Retinal pigment epithelial cell (primary cell): ENCODE measurements around the gene CHCHD10.

Experiments used
- DNase-seq: peaks from one replicate; pipeline ENCODE4 v3.0.0-alpha.2; 2010; ENCODE audit warnings: low read depth
- H3K4me3 ChIP-seq: 2 replicates; pipeline ENCODE4 v1.5.1; 2011; ENCODE audit warnings: mild to moderate bottlenecking, low read length, control low read depth, moderate library complexity
- CTCF ChIP-seq: conservative IDR thresholded peaks from 2 replicates; pipeline ENCODE4 v1.5.1; 2011; ENCODE audit warnings: low read depth, low read length, control low read depth, inconsistent platforms

The CHCHD10 gene

GRCh38 chr22:23786752-23787599 is 19.2 kb upstream of the CHCHD10 start, which contains the start of gene SMARCB1:
Gene SMARCB1, plus strand, starts transcription at chr22:23786966. Its CDS starts 204 bp downstream, at chr22:23787170.
- H3K4me3 ChIP-seq, result peak within 1 kb of the TSS; percentile 60
- DNase-seq, result peak; percentile 51
- no peak for TF ChIP-seq CTCF

GRCh38 chr22:23786261-23786710 is 18.5 kb upstream of the CHCHD10 start:
- no peak for DNase-seq
- TF ChIP-seq CTCF, result no peak
- H3K4me3 ChIP-seq, result peak overlapping the region; percentile 41

- no peak overlapping the region for H3K4me3 ChIP-seq
- TF ChIP-seq CTCF, result no peak
- DNase-seq, result no peak
Observed at GRCh38 chr22:23784215-23784732, 16.5 kb upstream of the CHCHD10 start.

- H3K4me3 ChIP-seq, result no peak overlapping the region
- no peak for TF ChIP-seq CTCF
- no peak for DNase-seq
Observed at GRCh38 chr22:23783265-23784150, 15.7 kb upstream of the CHCHD10 start.

GRCh38 chr22:23782703-23783102 is 14.9 kb upstream of the CHCHD10 start:
- no peak for TF ChIP-seq CTCF
- DNase-seq, result no peak
- no peak overlapping the region for H3K4me3 ChIP-seq

GRCh38 chr22:23782252-23782651 is 14.5 kb upstream of the CHCHD10 start:
- H3K4me3 ChIP-seq, result no peak overlapping the region
- no peak for DNase-seq
- TF ChIP-seq CTCF, result no peak
